HG02798 (cell line): Measurements from ENCODE around the gene SH2D1A.
"Not testable (repeated sequence)": the region's sequence is repeated elsewhere in the genome, so short reads cannot be mapped to it uniquely, and the experiment has no call there.

Experiments used
- ATAC-seq: cut with Tn5 transposase; IDR thresholded peaks from one replicate; pipeline ENCODE4 v1.9.1; 2021; ENCODE audit warnings: mild to moderate bottlenecking; ENCODE audit not compliant: unreplicated experiment, poor library complexity

Gene SH2D1A

DNA sequence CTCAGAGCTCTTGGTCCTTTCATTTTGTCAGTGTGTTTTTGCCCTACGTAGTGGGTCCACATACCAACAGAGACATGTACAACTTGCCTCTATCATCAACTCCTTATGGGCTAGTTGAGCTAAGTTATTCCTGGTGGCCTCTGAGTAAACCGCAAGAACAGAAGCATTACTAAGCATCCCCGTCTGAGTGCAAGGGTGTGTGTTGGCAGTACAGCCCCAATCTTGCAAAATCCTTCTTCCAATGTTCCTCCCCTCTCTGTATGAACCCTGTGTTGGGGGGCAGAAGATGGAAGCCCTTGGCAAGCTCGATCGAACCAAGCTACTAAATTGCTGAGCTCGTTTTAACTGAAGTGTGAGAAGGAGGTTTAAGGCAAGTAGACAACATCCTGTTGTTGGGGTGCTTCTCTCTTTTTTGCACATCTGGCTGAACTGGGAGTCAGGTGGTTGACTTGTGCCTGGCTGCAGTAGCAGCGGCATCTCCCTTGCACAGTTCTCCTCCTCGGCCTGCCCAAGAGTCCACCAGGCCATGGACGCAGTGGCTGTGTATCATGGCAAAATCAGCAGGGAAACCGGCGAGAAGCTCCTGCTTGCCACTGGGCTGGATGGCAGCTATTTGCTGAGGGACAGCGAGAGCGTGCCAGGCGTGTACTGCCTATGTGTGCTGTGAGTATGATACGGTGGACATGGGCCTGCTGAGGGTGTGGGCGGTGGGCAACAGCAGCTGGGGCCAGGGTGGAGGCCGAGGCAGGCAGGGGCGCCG is at the start of gene SH2D1A:
SH2D1A (plus strand) TSS at position 447 of the 760 bp plus-strand sequence; CDS start at position 527, 80 bp downstream.
- ATAC-seq, result no peak

DNA sequence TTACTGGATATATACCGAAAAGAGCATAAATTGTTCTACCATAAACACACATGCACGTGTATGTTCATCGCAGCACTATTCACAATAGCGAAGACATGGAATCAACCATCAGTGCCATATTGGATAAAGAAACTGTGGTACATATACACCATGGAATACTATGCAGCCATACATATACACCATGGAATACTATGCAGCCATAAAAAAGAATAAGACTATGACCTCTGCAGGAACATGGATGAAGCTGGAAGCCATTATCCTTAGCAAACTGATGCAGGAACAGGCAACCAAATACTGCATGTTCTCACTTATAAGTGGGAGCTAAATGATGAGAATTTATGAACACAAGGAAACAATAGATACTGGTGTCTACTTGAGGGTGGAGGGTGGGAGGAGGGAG is 47.0 kb upstream of the SH2D1A start:
- not testable (repeated sequence) for ATAC-seq

DNA sequence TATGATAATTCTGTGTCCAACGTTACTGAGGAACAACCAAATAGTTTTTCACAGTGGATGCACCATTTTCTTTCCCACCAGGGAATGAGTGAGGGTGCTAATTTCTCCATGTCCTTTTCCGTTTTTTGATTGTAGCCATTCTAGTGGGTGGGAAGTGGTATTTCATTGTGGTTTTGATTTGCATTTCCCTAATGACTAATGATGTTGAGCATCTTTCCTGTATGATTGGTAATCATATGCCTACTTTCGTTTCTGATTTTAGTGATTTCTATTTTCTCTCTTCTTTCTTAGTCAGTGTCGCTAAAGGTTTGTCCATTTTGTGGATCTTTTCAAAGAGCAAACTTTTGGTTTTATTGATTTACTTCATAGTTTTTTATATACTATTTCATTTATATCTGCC is 46.0 kb upstream of the SH2D1A start:
- no peak for ATAC-seq

DNA sequence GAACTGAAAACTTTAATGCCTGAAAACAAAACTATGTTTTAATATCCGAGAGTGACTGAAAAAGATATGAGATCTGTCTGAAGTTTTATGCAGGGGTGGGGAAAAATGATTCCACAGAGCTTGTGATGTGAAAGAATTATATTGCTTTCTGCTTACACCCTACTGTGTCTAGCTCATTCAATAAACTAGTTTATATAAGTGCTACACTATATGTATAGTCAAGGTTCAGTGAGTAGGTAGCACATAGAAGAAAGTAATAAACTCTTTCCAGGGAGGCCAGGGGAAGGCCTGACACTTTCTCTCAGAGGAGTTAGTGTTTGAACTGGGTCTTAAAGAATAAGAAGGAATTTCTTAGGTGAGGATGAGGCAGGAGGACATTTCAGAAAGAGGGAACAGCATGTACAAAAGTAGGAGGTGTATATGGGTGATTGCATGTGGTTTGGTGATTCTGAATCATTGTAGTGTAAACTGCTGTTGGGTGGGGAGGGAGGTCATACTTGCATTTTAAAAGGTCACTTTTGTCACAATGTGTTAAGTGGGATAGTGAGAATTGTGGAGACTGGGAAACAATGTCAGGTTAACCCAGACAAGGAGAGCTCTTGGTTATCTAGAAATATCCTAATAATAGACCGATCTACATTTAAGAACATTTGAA is 39.0 kb upstream of the SH2D1A start:
- no peak for ATAC-seq

DNA sequence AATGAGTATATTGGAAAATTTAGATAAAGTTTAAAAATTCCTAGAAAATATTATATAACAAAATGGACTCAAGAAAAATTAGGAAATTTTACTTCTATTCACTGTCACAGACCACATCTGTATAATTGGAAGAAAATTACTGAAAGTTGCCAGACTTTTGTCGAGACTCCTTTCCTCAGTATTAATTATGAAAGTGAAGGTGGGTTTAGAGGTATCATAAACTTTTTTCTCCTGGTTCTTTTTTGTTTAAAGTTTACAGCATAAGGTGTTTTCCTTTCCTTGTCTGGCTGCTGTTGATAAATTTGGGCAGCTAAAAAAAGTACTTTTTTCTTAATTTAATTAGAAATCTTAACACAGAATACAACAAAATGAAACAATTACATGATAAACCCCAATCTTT is 20.6 kb upstream of the SH2D1A start:
- no peak for ATAC-seq

DNA sequence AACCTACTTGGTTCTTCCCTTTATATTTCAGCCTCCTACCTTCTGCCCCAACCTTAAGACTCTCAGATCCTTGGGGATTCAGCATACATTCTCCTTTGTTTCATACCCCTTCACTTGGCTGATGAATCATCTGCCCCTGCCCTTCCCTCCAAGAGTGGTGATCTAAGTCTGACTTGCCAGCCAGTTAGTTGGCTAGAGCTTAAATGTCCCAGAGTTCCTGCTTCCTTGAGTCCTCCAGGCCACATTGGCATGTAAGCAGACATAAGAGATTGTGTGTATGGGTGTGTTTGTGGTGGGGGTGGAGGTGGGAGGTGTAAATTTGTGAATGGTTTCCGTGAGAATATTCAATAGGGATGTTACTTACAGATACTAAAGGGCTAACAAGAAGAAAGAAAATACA is 17.6 kb upstream of the SH2D1A start:
- ATAC-seq, result no peak

DNA sequence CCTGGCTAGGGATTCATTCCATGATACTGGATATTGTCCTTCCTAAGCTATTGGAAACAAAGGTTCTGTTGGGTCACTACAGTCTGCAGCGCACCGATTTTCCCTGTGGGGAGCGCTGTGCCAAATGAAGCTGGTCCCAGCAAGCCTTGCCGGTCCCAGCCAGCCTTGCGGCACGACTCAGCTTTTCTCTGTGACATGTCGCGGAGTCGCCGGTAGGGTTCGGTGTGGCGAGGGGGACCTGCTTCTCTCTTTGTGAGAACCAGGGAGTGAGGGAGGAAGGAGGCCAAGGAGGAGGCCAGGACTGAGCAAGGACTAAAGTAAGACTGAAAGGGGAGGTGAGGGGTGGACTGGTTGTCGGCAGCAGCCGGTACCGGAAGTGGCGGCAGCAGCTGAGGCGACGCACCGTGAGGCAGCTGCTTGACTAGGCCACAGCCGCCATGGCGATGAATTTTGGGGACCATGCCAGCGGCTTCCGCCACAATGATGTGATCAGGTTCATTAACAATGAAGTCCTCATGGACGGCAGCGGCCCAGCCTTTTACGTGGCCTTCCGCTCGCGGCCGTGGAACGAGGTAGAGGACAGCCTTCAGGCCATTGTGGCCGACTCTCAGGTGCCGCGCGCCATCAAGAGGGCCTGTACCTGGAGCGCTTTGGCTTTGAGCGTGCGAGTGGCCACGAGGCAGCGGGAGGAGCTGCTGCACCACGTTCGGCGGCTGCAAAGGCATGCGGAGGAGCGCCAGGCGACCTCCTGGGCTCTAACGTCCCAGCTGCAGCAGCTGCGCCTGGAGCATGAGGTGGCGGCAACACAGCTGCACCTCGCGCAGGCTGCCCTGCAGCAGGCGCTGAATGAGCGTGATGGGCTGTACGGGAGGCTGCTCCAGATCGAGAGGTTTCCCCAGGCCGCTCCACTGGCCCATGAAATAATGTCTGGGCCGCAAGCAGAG is 13.6 kb upstream of the SH2D1A start, which contains the start of gene TEX13D:
TEX13D (plus strand) TSS at position 180 of the 944 bp plus-strand sequence; CDS start at position 438, 258 bp downstream.
- ATAC-seq, result no peak

DNA sequence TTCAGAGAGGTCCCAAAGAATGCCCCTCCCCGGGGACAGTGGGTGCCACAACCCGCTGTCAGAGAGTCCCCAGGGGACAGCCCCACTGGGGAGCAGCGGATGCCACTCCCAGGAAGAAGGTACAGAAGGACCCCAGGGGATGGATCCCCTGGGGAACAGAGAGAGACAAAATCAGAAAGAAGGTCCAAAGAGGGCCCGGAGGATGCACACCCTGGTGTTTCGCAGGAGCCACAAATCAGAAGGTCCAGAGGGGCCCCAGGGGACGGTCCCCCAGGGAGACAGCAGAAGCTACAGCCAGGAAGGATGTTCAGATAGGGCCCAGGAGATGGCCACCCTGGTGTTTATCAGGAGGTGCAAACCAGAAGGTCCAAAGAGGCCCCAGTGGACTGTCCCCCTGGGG is 12.5 kb upstream of the SH2D1A start:
- no peak for ATAC-seq

DNA sequence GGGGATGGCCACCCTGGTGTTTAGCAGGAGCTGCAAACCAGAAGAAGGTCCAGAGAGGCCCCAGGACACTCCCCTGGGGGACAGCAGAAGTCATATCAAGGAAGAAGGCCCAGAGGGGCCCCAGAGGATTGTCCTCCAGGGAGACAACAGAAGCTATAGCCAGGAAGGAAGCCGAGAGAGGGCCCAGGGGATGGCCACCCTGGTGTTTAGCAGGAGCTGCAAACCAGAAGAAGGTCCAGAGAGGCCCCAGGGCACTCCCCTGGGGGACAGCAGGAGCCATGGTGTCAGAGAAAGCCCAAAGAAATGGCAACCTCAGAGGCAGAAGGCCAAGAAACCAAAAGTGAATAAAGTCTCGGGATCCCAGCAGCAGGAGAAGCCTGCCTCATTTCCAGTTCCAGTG is 11.8 kb upstream of the SH2D1A start:
- ATAC-seq, result not testable (repeated sequence)

DNA sequence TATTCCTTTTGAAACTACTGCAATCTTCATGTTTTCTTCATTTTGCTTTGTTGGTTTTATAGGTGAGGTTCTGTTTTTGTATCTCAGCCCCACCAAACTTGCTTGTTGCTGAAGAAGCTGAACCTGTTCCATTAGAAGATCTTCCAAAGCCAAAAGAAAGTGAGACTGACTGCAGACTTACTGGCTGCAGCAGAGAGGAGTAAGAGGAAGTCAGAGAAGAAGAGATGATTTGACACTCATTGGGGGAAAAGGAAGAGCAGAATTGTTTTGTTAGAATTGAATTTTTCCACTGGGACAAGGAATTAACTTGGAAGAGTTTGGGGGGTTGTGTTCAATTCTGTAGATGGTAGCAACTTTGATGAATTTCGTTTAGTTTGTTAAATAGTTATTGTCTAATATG is 10.8 kb upstream of the SH2D1A start:
- ATAC-seq, result no peak

DNA sequence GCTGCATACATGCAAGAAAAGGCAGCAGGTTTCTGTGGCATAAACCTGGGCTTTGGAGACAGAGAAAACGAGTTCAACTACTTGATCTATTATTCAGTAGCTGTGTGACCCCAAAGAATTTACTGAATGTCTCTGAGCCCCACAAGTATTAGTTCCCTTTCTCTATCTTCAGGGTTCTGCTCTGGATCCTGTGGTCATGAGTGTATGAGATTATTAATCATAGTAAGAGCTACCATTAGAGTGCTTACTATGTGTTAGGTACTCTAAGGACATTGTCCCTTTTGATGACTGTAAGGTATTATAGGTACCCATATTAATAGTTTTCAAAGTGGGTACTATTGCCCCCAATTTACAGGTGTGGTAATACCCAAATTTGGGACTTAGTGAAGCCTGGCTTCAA is 8.4 kb upstream of the SH2D1A start:
- no peak for ATAC-seq

DNA sequence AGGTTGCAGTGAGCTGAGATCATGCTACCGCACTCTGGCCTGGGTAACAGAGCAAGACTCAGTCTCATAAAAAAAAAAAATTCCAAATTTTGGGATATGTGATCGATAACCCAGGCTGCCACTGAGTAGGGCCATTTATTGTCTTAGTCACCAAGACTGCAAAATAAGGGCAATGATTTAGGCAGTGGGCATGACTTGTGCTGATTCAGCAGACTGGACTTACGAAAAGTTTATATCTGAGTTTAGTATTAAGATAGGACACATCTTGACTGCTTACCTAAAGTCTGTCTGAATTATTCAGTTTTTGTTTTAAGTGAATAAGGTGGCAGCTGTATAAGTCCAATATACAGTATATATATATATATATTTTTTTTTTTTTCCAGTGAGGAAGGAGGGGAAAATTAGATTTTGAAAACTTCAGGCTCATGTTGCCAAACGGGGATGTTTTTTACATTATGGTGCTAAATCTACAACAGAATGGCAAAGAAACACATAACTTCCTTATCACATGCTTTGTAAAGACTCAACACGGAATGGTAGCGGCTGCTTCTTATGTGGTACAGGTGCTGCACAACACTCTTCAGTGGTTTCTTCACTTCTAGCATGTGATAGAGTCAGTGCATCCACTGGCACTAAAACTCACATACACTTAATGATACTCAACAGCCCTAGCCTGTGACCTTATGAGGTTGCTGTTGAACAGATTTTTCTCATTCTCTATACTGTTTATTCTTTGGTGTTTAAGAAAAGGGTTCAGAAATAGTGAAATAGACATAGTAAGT is 7.4 kb upstream of the SH2D1A start:
- ATAC-seq, result no peak

DNA sequence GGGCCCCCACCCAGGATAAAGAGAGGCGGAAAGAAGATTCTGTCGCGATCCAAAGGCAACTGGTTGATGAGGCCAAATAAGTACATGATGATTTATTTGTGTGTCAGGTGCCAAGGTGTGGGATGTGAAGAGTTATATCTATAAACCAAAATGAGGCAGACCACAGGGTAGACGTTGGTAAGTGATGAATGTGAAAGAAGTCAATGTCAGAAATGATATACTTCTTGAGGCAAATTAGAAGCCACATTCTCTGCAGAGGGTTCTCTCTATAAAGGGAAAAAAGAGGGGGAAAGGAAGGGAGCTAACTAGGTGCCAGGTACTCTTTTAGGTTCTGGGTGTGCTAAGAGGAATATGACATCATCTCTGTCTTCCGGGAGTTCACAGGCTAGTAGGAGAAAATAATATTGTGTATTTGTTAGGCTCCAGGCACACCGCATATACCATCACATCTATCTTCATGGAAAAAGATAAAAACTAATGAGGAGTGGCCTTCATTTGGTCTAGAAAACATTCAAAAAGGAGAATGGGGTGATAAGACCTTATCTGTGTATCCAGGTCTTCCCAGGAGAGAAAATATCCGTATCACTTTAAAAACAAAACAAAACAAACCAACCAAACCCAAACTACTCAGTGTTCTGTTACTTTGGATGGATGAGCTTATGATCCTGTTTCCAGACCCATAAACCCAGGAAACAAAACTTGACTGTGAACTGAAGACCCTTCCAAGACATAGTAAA is 4.8 kb upstream of the SH2D1A start:
- no peak for ATAC-seq

DNA sequence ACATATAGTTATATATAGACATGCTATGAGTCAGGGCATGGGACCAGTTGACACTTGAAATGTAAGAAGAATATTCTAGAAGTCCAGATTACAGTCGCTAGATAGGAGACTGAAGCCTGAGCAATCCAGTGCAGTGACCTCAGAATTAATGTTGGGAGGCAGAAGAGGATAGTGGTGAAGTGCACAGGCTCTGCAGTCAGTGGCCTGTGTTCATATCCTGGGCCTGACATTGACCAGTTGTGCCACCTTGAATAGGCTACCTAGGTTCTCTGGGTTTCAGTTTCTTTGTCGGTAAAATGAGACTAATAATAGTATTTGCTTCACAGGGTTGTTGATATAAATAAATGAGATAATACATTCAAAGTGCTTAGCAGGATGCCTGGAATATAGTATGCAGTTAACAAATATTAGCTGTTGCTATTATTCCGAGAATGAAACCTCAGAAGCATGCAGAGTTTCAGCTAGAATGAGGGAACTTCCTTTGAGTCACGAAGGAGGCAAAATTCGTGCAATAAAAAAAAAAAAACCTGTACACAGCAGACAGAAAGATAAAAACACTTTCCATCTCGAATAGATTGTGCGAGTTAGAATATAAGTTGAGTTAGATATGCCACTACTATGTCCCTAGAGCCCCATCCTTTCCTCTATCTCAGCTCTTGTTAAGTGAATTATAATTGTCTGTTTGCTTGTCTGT is 4.0 kb upstream of the SH2D1A start:
- no peak for ATAC-seq

DNA sequence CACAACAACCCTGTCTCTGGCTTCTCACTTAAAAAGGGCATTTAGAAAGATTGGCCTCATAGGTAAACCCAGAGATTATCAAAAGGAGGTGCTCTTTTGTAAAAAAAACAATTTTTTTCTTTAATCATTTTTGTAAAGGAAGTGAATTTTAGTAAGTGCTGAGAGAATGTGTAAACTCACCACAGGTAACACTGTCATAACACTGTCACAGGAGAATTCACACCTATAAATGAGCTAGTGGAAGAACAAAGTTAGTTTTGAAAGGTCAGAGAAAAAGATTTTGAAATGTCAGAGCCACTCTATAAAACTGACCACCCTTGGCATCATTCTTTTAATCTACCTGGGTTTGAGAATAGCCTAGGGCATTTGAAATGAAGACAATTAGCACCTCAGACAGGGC is 3.3 kb upstream of the SH2D1A start:
- ATAC-seq, result no peak

DNA sequence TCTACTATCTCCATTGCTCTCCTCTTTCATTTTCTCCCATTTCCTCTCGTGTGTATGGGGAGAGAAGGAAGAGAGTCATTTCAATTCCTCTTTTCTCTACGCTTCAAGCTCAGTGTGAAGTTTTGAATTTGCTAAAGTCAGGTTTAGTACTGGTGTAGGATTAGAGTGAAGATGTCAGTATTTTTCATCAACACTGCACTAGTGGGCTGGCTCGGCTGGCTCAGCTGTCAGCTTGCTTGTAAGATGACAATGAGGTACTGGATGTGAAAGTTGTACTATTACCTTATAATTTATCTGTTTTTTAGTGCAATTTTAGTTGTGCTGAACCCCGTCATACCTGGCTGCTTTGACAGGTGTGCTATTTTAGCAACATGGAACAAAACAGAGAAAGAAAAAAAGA is 2.1 kb upstream of the SH2D1A start:
- ATAC-seq, result no peak

DNA sequence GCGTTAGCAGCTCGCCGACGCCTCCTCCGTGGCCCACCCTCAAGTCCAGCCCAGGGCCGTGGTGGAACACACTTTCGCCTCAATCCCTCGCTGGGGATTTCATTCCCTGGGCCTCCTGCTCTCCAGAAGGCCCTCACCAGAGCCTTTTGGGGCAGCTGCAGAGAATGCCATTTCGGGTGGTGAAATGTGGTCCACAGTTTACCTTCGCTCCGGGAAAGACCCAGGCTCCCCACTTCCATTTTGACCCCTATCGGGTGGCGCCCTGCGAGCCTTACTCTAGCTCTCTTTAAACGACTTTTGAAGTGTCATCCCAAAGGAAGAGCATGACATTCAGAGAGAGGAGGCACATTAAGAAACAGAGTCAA is 496 bp downstream of the SH2D1A start:
- ATAC-seq, result no peak

DNA sequence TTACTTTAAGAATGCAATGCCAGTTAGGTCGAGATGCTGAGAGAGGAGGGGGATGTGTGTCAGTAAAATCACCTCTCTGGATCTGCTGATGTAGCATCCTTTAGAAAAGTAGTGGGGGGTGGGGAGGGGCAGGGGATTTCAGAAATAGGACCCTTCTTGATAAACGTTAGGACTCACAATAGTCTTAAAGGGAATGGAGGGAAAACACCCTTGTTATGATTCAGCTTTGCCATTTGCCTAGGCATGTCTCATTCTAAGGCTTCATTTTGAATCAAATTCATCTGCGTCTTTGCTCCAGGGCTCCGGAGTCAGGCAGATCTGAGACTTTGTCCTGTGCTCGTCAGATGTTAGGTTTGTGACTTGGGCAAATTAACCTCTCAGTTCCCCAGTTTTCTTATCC is 879 bp downstream of the SH2D1A start:
- ATAC-seq, result no peak

DNA sequence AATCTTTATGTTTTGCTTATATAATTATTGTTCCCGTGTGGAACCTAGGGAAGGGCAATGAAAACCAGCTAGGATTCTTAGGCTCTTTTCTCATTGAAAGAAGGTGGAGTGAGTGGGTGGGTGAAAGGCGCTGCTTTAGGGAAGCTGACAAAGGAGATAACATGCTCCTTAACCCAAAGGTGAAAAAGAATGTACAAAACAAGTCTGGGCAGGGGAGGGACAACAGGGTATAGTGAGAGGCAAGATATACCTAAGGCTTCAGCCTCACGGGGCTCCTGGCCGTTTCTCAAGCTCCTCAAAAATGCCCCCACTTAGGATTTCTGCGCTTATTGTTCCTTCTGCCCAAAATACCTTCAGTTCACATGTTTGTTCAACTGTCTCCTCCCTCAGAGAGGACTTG is 1.8 kb downstream of the SH2D1A start:
- no peak for ATAC-seq
